ENCODE results near the gene GATAD2B. TPM values are rescaled to one million over a fixed set of nuclear protein-coding genes. Genes with fewer than 3 reads are reported as not detected.
A peak's percentile ranks its signal among the peaks of the same experiment; 100 is the strongest.

Gene GATAD2B
- 10 to 100 TPM; 16.7 to 28.1 (median 20.2) TPM for total RNA-seq

DNA sequence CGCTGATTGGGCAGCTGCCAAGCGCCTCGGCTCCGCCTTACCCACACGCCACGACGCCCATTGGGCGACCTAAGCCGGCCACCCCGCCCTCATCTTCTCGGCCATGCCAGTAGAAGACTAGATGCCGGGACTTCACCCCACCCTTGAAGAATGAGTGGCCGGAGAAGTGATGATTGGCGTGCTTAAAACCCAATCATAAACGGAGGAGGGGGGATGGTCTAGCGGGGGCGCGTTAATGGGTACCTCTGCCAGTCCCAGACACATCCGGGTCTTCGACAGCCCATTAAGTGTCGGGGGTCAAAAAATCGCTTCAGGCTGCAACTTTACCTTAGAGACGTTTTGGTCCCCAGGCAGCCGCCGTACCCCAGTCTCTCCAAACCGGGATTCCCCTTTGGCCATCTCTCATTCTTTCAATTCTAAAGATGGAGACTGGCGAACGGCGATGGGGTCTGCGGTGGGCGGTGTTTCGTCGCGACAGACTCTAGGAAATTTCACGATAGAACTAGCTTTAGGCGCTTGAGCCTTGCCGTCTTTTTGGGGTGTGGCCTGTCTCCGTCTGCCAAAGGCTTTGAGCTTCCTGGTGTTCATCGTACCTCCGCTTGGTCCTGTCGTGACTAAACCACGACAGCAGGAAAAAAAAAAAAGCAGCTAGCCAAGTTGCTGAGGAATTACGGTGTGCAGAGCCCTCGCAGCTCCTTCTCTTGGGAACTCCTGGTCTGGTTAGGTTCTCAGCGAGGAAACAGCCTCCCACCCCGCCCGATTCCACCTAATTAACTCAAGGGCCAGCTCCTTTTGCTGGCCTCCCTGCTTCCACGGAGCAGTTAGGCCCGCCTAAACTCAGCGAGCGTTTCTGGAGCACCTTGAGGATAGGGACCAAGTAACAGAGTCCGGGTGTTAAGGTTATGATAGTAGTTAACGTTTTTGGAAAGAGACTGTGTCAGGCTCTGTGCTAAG, at the start of gene GATAD2B:
Gene GATAD2B (minus strand): TSS at position 1 of the 954 bp plus-strand sequence. CDS start 94,625 bp downstream, outside the sequence.
- intact Hi-C loops (cut with DNase I; ENCODE audit: low total_unique reads) (no loop called here), in situ Hi-C loops (cut with MboI; ENCODE audit: low pct_ligation_motif_present in 1 of 4, low pct_unique_long_range_greater_than_20kb in 1 of 4, low sequenced_read_pairs in 3 of 4) (loop anchor here in 1 of 4 donors (25.0 kb wide), 1 partner anchor 111 kb away; no protein-coding TSS in a partner anchor)
- no peaks in the 10 kb centered on the region for H3K9me3 ChIP-seq
- peaks cover 11 to 45% (median 30%) of the 10 kb centered on the region in 4 donors for H3K4me1 ChIP-seq
- H3K4me3 ChIP-seq: peak within 1 kb of the TSS; percentile 86 to 97 (median 90)
- no peaks in the 10 kb centered on the region for H3K36me3 ChIP-seq
- H3K27me3 ChIP-seq: no peaks in the 10 kb centered on the region
- peak; percentile 99 for DNase-seq
- H3K27ac ChIP-seq: peak within 1 kb of the TSS; percentile 95 to 99 (median 96)
- TF ChIP-seq EP300 (IDR thresholded peaks at IDR 0.05; ENCODE audit: low read depth) (no peak), POLR2A (IDR thresholded peaks at IDR 0.05) (no peak), POLR2AphosphoS5 (IDR thresholded peaks at IDR 0.05) (peak; percentile 51 to 81 (median 76))
- TF ChIP-seq, protein P1, sequence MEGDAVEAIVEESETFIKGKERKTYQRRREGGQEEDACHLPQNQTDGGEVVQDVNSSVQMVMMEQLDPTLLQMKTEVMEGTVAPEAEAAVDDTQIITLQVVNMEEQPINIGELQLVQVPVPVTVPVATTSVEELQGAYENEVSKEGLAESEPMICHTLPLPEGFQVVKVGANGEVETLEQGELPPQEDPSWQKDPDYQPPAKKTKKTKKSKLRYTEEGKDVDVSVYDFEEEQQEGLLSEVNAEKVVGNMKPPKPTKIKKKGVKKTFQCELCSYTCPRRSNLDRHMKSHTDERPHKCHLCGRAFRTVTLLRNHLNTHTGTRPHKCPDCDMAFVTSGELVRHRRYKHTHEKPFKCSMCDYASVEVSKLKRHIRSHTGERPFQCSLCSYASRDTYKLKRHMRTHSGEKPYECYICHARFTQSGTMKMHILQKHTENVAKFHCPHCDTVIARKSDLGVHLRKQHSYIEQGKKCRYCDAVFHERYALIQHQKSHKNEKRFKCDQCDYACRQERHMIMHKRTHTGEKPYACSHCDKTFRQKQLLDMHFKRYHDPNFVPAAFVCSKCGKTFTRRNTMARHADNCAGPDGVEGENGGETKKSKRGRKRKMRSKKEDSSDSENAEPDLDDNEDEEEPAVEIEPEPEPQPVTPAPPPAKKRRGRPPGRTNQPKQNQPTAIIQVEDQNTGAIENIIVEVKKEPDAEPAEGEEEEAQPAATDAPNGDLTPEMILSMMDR (IDR thresholded peaks at IDR 0.05): no peak
- 0% methylated on average over 9 to 50 of the region's 53 CpGs for WGBS, 2 donors (ENCODE audit: low coverage in 1 of 2)

GRCh38 chr1:153970346-153970745, 47.6 kb upstream of the GATAD2B start:
- in situ Hi-C loops (cut with MboI; ENCODE audit: low pct_ligation_motif_present in 1 of 4, low pct_unique_long_range_greater_than_20kb in 1 of 4, low sequenced_read_pairs in 3 of 4): loop anchor here in 1 of 4 donors (25.0 kb wide), 1 partner anchor 308 kb away; the partner anchor contains the start of genes ILF2 and SNAPIN

DNA sequence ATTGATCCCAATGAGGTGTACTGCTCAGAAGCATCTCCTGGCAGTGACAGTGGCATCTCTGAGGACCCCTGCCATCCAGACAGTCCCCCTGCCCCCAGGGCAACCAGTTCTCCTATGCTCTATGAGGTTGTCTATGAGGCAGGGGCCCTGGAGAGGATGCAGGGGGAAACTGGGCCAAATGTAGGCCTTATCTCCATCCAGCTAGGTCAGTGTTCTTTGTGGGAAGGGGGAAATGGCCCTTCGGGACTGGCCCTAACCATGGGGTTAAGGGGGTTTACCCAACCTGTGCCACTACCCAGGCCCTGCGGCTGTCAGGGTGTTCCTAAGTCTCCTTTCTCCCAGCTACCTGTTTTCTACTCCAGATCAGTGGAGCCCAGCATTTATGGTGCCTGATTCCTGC, 46.2 kb upstream of the GATAD2B start:
- WGBS, 2 donors (ENCODE audit: low coverage in 1 of 2): 80 to 87% methylated on average over 1 to 2 of the region's 2 CpGs
- Histone ChIP-seq H3K27ac (no peak overlapping the region), H3K9me3 (no peaks in the 10 kb centered on the region), H3K4me1 (peaks cover 11 to 35% (median 25%) of the 10 kb centered on the region in 4 donors), H3K36me3 (peaks cover 0 to under 1% (median 0%) of the 10 kb centered on the region in 4 donors), H3K27me3 (no peaks in the 10 kb centered on the region), H3K4me3 (no peak overlapping the region)
- intact Hi-C loops (cut with DNase I; ENCODE audit: low total_unique reads) (no loop called here), in situ Hi-C loops (cut with MboI; ENCODE audit: low pct_ligation_motif_present in 1 of 4, low pct_unique_long_range_greater_than_20kb in 1 of 4, low sequenced_read_pairs in 3 of 4) (loop anchor here in 1 of 4 donors (25.0 kb wide), 1 partner anchor 307 kb away; the partner anchor contains the start of genes ILF2 and SNAPIN)
- no peak for DNase-seq
- TF ChIP-seq POLR2AphosphoS5 (IDR thresholded peaks at IDR 0.05) (no peak), EP300 (IDR thresholded peaks at IDR 0.05; ENCODE audit: low read depth) (no peak), POLR2A (IDR thresholded peaks at IDR 0.05) (no peak)
- TF ChIP-seq, protein P1 (IDR thresholded peaks at IDR 0.05): no peak

More at GRCh38 chr1:153970346-153970745, 47.6 kb upstream of the GATAD2B start:
- no peak overlapping the region for H3K4me3 ChIP-seq
- TF ChIP-seq, protein P1 (IDR thresholded peaks at IDR 0.05): no peak
- TF ChIP-seq POLR2A (IDR thresholded peaks at IDR 0.05): no peak
- no peak for TF ChIP-seq EP300 (IDR thresholded peaks at IDR 0.05; ENCODE audit: low read depth)
- TF ChIP-seq POLR2AphosphoS5 (IDR thresholded peaks at IDR 0.05): no peak
- H3K27ac ChIP-seq: no peak overlapping the region
- H3K4me1 ChIP-seq: peaks cover 9 to 26% (median 17%) of the 10 kb centered on the region in 4 donors
- peaks cover 0 to 14% (median 6%) of the 10 kb centered on the region in 4 donors for H3K36me3 ChIP-seq
- 83 to 89% methylated on average over 2 of the region's 2 CpGs for WGBS, 2 donors (ENCODE audit: low coverage in 1 of 2)
- H3K27me3 ChIP-seq: no peaks in the 10 kb centered on the region
- intact Hi-C loops (cut with DNase I; ENCODE audit: low total_unique reads): no loop called here
- DNase-seq: no peak
- H3K9me3 ChIP-seq: no peaks in the 10 kb centered on the region

GRCh38 chr1:153968408-153968807, 45.6 kb upstream of the GATAD2B start:
- intact Hi-C loops (cut with DNase I; ENCODE audit: low total_unique reads) (no loop called here), in situ Hi-C loops (cut with MboI; ENCODE audit: low pct_ligation_motif_present in 1 of 4, low pct_unique_long_range_greater_than_20kb in 1 of 4, low sequenced_read_pairs in 3 of 4) (loop anchor here in 1 of 4 donors (25.0 kb wide), 1 partner anchor 306 kb away; the partner anchor contains the start of genes ILF2 and SNAPIN)
- DNase-seq: no peak
- Histone ChIP-seq H3K9me3 (no peaks in the 10 kb centered on the region), H3K36me3 (no peaks in the 10 kb centered on the region), H3K4me1 (peaks cover 11 to 37% (median 27%) of the 10 kb centered on the region in 4 donors), H3K27ac (peak overlapping the region; percentile 88 to 96 (median 96)), H3K4me3 (peak overlapping the region in 3 of 4 donors; percentile 53 to 58 (median 57)), H3K27me3 (no peaks in the 10 kb centered on the region)
- 12% methylated on average over 13 of the region's 13 CpGs; no CpG with 5 or more reads in 1 of the 2 donors for WGBS, 2 donors (ENCODE audit: low coverage in 1 of 2)
- TF ChIP-seq POLR2A (IDR thresholded peaks at IDR 0.05) (no peak), EP300 (IDR thresholded peaks at IDR 0.05; ENCODE audit: low read depth) (no peak), POLR2AphosphoS5 (IDR thresholded peaks at IDR 0.05) (no peak)
- TF ChIP-seq, protein P1 (IDR thresholded peaks at IDR 0.05): no peak
